Astrocyte of the cerebellum (primary cell): Measurements from ENCODE around the gene KRTAP5-11.
"Not testable (repeated sequence)": the region's sequence is repeated elsewhere in the genome, so short reads cannot be mapped to it uniquely, and the experiment has no call there.

Source experiments
- DNase-seq: peaks from one replicate; pipeline ENCODE4 v3.0.0-alpha.2; 2011; ENCODE audit warnings: low read depth
- H3K4me3 ChIP-seq: 2 replicates; pipeline ENCODE4 v1.5.1; 2011; ENCODE audit warnings: mild to moderate bottlenecking, low read depth, low read length, moderate library complexity
- CTCF ChIP-seq: IDR thresholded peaks from 2 replicates; pipeline ENCODE4 v1.5.1; 2012; ENCODE audit warnings: low read length, low read depth, moderate library complexity, mild to moderate bottlenecking; ENCODE audit errors: missing control alignments
- in situ Hi-C: cut with HindIII; loops from 2 replicates; pipeline ENCODE4 v1.10.0; 2017; ENCODE audit warnings: low sequenced_read_pairs

KRTAP5-11 gene

GRCh38 chr11:71589546-71589920, 6.9 kb upstream of the KRTAP5-11 start:
- H3K4me3 ChIP-seq, DNase-seq, in situ Hi-C loops: not testable (repeated sequence)

GRCh38 chr11:71588822-71589545, 6.3 kb upstream of the KRTAP5-11 start:
- H3K4me3 ChIP-seq, in situ Hi-C loops, DNase-seq: not testable (repeated sequence)

GRCh38 chr11:71588314-71588713, 5.6 kb upstream of the KRTAP5-11 start:
- in situ Hi-C loops, DNase-seq: not testable (repeated sequence)

GRCh38 chr11:71585673-71586072, 3.0 kb upstream of the KRTAP5-11 start:
- in situ Hi-C loops, H3K4me3 ChIP-seq, DNase-seq: not testable (repeated sequence)

More at GRCh38 chr11:71588314-71588713, 5.6 kb upstream of the KRTAP5-11 start:
- not testable (repeated sequence) for H3K4me3 ChIP-seq

GRCh38 chr11:71582969-71583368, 294 bp upstream of the KRTAP5-11 start:
- H3K4me3 ChIP-seq, in situ Hi-C loops, DNase-seq: not testable (repeated sequence)

GRCh38 chr11:71581826-71582225, 849 bp downstream of the KRTAP5-11 start:
- no peak for DNase-seq
- no peak for TF ChIP-seq CTCF
- in situ Hi-C loops: no loop called here
- no peak overlapping the region for H3K4me3 ChIP-seq

- peak; percentile 45 for DNase-seq
- in situ Hi-C loops: no loop called here
- no peak overlapping the region for H3K4me3 ChIP-seq
- TF ChIP-seq CTCF: peak; percentile 91
These were observed 2.3 kb downstream of the KRTAP5-11 start for GRCh38 chr11:71580057-71581003.

GRCh38 chr11:71579513-71579912, 3.2 kb downstream of the KRTAP5-11 start:
- DNase-seq, in situ Hi-C loops, H3K4me3 ChIP-seq: not testable (repeated sequence)

GRCh38 chr11:71577469-71578004, 5.1 kb downstream of the KRTAP5-11 start:
- H3K4me3 ChIP-seq: no peak overlapping the region
- TF ChIP-seq CTCF: no peak
- in situ Hi-C loops: no loop called here
- no peak for DNase-seq

- in situ Hi-C loops, DNase-seq, H3K4me3 ChIP-seq: not testable (repeated sequence)
These were observed 5.8 kb downstream of the KRTAP5-11 start for GRCh38 chr11:71576688-71577465.
